BLaER1 treated with 17β-estradiol and CSF1 and Interleukin-3, amounts not matched to agents 10 nM and 100 nM (cell line): ENCODE measurements around the gene TRPC4AP.

ENCODE experiments used
- H3K27ac ChIP-seq, 11 experiments: shearing (Covaris generic); formaldehyde crosslinking; 2 replicates each; pipeline ENCODE4 v1.8.1; 2022
- H3K27me3 ChIP-seq, 11 experiments: shearing (Covaris generic); formaldehyde crosslinking; 2 replicates each; pipeline ENCODE4 v1.8.1; 2022
- H3K36me3 ChIP-seq, 11 experiments: shearing (Covaris generic); formaldehyde crosslinking; 2 replicates each; pipeline ENCODE4 v1.8.1; 2022
- H3K4me1 ChIP-seq, 10 experiments: shearing (Covaris generic); formaldehyde crosslinking; 2 replicates each; pipeline ENCODE4 v1.8.1; 2022
- H3K4me2 ChIP-seq, 11 experiments: shearing (Covaris generic); formaldehyde crosslinking; 2 replicates each; pipeline ENCODE4 v1.8.1; 2022
- H3K4me3 ChIP-seq, 10 experiments: shearing (Covaris generic); formaldehyde crosslinking; 2 replicates each; pipeline ENCODE4 v1.8.1; 2022
- H3K9ac ChIP-seq, 11 experiments: shearing (Covaris generic); formaldehyde crosslinking; 2 replicates each; pipeline ENCODE4 v1.8.1; 2022
- H3K9me3 ChIP-seq, 11 experiments: shearing (Covaris generic); formaldehyde crosslinking; replicated peaks in 1 of 11; 2 replicates each; pipeline ENCODE4 v1.8.1; 2022
- H4K20me1 ChIP-seq, 11 experiments: shearing (Covaris generic); formaldehyde crosslinking; 2 replicates each; pipeline ENCODE4 v1.8.1; 2022
- Cebpa-rat ChIP-seq, 11 experiments: shearing (Covaris generic); IDR thresholded peaks; 2 replicates each; pipeline ENCODE4 v1.8.1; 2022

TRPC4AP gene

DNA sequence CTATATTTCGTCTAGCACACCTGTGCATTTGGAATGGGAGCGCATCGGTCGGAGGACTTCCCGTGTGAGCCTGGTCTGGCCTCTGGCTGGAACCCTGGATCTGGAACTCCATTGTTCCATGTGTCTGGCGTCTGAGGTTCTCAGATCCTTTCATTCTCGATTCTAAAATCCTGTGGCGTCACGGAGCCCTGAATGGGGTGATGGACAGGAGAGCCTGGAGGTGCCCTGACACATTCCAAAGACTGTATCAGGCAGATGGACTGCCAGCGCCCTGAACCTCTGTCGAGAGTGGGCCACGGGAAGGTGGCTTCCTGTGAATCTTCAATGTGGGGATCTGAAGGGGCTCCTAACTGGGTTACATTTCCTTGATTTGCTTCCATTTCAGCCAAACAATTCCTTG is 116.3 kb downstream of the TRPC4AP start:
- TF ChIP-seq Cebpa-rat (IDR thresholded peaks at IDR 0.05): no peak
- no peaks in the 10 kb centered on the region for H3K36me3 ChIP-seq

DNA sequence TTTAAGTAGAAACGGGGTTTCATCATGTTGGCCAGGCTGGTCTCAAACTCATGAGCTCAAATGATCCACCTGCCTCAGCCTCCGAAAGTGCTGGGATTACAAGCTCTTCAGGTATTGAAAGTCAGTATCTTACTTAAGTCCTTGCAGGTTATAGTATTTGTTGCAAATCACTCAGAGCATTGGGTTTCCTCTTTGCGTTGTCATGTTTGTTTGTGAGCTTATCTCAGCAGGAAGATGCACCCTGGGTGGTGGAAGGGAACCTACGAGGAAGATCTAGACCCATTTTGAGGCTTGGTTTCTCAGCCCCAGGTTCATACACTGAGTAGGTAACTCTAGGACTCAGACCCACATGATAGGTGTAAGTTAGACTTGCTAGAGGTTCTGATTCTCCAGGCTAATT is 118.4 kb downstream of the TRPC4AP start:
- no peak overlapping the region for H3K4me3 ChIP-seq
- H3K27me3 ChIP-seq: no peaks in the 10 kb centered on the region
- no peak overlapping the region for H3K27ac ChIP-seq
- H3K9me3 ChIP-seq: no peaks in the 10 kb centered on the region
- H3K4me2 ChIP-seq: no peak overlapping the region
- TF ChIP-seq Cebpa-rat (IDR thresholded peaks at IDR 0.05): no peak
- peaks cover 0 to 17% (median 12%) of the 10 kb centered on the region in 10 experiments; a peak in 13 of 20 replicates for H3K4me1 ChIP-seq
- no peaks in the 10 kb centered on the region for H3K36me3 ChIP-seq
- H4K20me1 ChIP-seq: no peaks in the 10 kb centered on the region
- H3K9ac ChIP-seq: no peak overlapping the region

More for the DNA sequence above, 116.3 kb downstream of the TRPC4AP start:
- Histone ChIP-seq H3K27me3 (no peaks in the 10 kb centered on the region), H4K20me1 (no peaks in the 10 kb centered on the region), H3K9ac (no peak overlapping the region), H3K4me1 (peaks cover 0 to 17% (median 12%) of the 10 kb centered on the region in 10 experiments; a peak in 13 of 20 replicates), H3K27ac (no peak overlapping the region), H3K9me3 (no peaks in the 10 kb centered on the region), H3K4me2 (no peak overlapping the region), H3K4me3 (no peak overlapping the region)

DNA sequence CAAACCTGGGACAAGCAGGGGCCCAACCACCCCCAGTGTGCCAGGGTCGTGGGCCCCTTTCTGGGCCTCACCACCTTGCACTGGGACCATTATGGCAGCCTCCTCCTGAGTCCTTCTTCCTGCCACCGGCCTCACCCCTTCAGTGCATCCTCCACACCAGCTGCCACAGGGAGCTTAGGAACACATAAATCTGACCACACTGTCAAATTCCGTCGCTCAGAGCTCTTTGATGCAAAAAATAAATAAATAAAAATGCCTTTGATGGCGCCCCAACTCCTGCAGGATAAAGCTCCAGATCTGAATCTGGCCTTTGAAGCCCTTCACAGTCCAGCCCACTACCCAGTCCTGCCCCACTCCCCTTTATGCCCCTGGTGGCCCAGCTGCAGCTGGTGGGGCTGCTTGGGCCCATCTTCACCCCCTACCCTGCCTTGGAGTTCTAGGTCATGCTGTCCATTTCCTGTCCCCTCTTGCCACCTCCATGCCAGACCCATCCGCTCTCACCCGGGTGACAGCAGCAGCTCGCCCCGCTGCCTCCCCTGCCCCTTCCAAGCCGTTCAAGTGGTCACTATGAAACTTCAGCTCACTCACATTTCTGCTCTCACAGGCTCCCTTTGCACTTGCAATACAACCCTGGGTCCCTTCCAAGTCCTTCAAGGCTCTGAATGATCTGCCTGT is 120.9 kb downstream of the TRPC4AP start:
- H3K4me2 ChIP-seq: no peak overlapping the region
- H3K9ac ChIP-seq: no peak overlapping the region
- no peaks in the 10 kb centered on the region for H3K36me3 ChIP-seq
- no peak for TF ChIP-seq Cebpa-rat (IDR thresholded peaks at IDR 0.05)
- no peak overlapping the region for H3K4me3 ChIP-seq
- H3K27ac ChIP-seq: no peak overlapping the region
- no peaks in the 10 kb centered on the region for H3K27me3 ChIP-seq
- H4K20me1 ChIP-seq: no peaks in the 10 kb centered on the region; a peak in 1 of 22 replicates
- no peaks in the 10 kb centered on the region for H3K9me3 ChIP-seq
- H3K4me1 ChIP-seq: peaks cover 0 to 10% (median 0%) of the 10 kb centered on the region in 10 experiments; a peak in 3 of 20 replicates

DNA sequence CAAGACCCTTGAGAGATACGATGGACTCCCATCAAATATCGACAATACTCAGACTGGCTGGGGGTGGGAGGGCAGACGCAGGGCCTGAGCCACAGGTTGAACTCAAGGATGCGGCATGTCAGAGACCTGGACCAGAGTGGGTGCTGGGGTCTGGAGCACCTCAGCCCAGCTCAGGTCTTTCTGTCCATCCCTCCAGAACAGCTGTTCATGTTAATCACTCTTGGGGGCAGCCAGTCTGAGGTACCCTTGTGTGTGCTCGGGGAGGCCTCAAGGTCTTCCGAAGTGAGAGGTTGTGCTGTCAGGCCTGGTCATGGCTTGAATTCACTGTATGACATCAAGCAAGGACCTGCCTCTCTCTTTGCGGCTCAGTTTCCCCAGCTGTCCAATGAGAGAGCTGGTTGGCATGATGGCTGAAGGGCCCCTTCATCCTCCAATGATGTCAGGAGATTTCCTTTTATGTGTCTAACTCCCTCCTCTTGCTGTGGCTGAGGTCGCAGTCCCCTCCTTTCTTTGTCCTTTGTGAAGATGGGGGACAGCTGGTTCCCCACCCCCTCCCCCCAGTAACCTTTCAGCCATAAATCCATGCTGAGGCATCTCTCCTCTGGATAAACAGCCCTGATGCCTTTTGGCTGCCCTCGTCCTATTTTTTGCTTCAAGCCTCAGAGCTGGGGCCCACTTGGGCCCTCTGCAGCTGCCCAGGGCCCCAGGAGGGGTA is 121.6 kb downstream of the TRPC4AP start:
- no peak for TF ChIP-seq Cebpa-rat (IDR thresholded peaks at IDR 0.05)

DNA sequence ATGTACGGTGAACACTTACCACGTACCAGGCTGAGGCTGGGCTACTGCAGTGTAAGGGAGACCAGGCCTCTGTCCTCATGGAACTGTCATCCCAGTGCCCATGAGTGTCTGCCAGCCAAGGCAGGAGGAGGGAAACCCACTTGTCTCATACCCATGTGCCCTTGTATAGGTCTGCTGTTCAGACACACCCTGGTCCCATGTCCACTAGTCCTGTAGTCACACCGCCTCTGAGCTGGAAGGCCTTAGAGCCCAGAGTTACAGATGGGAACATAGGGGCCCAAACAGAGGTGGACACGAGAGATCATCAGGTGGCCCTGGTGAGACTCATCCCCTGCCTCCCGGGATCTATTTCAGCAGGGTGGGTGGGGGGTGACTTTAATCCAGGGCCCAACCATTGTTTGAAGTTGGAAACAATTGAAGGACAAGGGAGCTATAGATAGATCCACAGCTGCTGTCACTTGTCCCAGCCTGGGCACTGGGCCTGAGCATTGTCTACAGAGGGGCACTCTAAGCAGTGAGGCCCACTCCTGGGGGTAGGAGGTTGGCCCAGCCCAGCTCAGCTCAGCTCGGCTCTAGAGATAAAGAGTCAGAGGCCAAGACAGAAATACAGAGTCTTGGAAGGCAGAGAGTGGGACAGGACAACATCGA is 122.3 kb downstream of the TRPC4AP start:
- no peak overlapping the region for H3K27ac ChIP-seq
- no peak overlapping the region for H3K9ac ChIP-seq
- TF ChIP-seq Cebpa-rat (IDR thresholded peaks at IDR 0.05): no peak
- no peaks in the 10 kb centered on the region; a peak in 1 of 22 replicates for H4K20me1 ChIP-seq
- no peaks in the 10 kb centered on the region for H3K9me3 ChIP-seq
- H3K4me1 ChIP-seq: peaks cover 0 to 10% (median 0%) of the 10 kb centered on the region in 10 experiments; a peak in 3 of 20 replicates
- H3K36me3 ChIP-seq: no peaks in the 10 kb centered on the region
- no peak overlapping the region for H3K4me2 ChIP-seq
- no peak overlapping the region for H3K4me3 ChIP-seq
- no peaks in the 10 kb centered on the region for H3K27me3 ChIP-seq

More for the DNA sequence above, 121.6 kb downstream of the TRPC4AP start:
- Histone ChIP-seq H3K4me3 (no peak overlapping the region), H4K20me1 (no peaks in the 10 kb centered on the region; a peak in 1 of 22 replicates), H3K27ac (no peak overlapping the region), H3K4me1 (peaks cover 0 to 10% (median 0%) of the 10 kb centered on the region in 10 experiments; a peak in 3 of 20 replicates), H3K9me3 (no peaks in the 10 kb centered on the region), H3K4me2 (no peak overlapping the region), H3K9ac (no peak overlapping the region), H3K27me3 (no peaks in the 10 kb centered on the region), H3K36me3 (no peaks in the 10 kb centered on the region)

DNA sequence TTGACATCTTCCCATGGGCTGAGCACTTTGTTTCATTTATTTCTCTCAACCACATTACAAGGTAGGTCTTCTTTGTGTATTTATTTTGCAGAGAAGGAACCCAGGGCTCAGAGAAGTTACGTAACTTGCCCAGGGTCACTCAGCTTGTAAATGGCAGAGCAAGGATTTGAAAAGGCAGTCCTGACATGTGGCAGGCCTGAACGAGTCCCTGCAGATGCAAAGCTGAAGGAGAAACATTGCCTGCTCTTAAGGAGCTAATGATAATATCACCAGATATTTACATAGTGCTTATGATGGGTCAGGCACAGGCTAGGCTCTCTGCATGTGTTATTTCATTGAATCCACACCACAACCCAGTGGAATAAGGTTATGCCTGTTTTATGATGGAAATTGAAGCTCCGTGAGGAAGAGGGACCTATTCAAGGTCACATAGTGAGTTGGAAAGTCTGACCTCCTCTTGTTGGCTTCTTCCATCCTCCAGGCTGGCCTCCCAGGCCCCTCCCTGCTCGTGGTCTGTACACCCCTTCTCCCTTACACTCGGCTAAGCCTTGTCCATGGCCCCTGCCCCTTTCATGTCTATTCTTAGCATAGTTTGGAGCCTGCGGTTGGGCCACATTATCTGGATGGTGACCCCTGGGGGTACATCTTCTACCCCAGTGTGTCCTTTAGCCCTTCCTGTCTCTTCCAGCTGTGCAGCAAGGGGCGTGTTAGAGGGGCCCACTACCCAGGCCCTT is 124.4 kb downstream of the TRPC4AP start:
- no peaks in the 10 kb centered on the region for H3K9me3 ChIP-seq
- H3K9ac ChIP-seq: no peak overlapping the region
- no peaks in the 10 kb centered on the region; a peak in 1 of 22 replicates for H4K20me1 ChIP-seq
- H3K36me3 ChIP-seq: no peaks in the 10 kb centered on the region
- H3K4me3 ChIP-seq: no peak overlapping the region
- TF ChIP-seq Cebpa-rat (IDR thresholded peaks at IDR 0.05): no peak
- no peaks in the 10 kb centered on the region for H3K27me3 ChIP-seq
- H3K27ac ChIP-seq: no peak overlapping the region
- peak overlapping the region in 4 of 11 experiments; percentile 10 to 31 (median 16); a peak in 4 of 22 replicates for H3K4me2 ChIP-seq
- peaks cover 0 to 10% (median 0%) of the 10 kb centered on the region in 10 experiments; a peak in 3 of 20 replicates for H3K4me1 ChIP-seq

DNA sequence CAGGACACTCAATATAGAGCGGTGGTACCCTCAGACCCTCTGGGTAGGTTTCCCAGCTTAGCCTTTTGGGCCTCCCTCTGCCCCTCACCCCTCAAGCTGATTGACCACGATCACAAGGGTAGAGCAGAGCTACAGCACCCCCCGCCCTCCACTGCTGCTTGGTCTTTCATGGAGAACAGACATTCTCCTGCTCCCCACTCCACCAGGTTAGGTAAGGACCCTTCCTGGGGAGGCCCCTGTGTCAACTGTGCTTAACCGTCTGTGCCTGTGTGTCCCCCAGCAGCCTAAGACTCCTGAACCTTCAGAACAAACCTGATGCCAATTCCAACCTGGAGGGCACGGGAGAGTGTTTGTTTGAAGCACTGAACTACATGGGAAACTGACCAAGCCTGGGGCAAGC is 125.2 kb downstream of the TRPC4AP start:
- Histone ChIP-seq H3K4me1 (peaks cover 0 to 10% (median 0%) of the 10 kb centered on the region in 10 experiments; a peak in 3 of 20 replicates), H3K4me3 (no peak overlapping the region), H3K27me3 (no peaks in the 10 kb centered on the region), H3K4me2 (no peak overlapping the region), H4K20me1 (no peaks in the 10 kb centered on the region; a peak in 1 of 22 replicates), H3K9ac (no peak overlapping the region), H3K9me3 (no peaks in the 10 kb centered on the region), H3K36me3 (no peaks in the 10 kb centered on the region), H3K27ac (no peak overlapping the region)
- TF ChIP-seq Cebpa-rat (IDR thresholded peaks at IDR 0.05): no peak

DNA sequence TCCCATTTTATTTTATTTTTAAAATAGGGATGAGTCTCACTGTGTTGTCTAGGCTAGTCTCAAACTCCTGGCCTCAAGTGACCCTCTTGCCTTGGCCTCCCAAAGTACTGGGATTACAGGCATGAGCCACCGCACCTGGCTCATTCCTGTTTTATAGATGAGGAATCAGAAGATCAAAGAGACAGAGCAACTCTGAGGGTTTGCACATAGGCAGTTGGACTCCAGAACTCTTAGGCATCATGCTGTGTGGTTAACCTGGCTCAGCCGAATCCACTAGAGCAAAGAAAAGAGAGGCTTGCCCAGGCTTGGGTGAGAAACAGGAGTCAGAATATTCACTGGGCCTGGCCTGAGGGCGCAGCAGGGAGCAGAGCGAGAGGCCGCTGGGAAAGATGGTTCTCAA is 127.6 kb downstream of the TRPC4AP start:
- Histone ChIP-seq H3K27me3 (no peaks in the 10 kb centered on the region), H3K36me3 (no peaks in the 10 kb centered on the region), H3K4me3 (no peak overlapping the region), H3K4me1 (peaks cover 0 to 10% (median 4%) of the 10 kb centered on the region in 10 experiments; a peak in 5 of 20 replicates), H3K27ac (no peak overlapping the region), H3K9me3 (no peaks in the 10 kb centered on the region), H4K20me1 (no peaks in the 10 kb centered on the region; a peak in 1 of 22 replicates), H3K9ac (no peak overlapping the region), H3K4me2 (no peak overlapping the region)
- TF ChIP-seq Cebpa-rat (IDR thresholded peaks at IDR 0.05): no peak

DNA sequence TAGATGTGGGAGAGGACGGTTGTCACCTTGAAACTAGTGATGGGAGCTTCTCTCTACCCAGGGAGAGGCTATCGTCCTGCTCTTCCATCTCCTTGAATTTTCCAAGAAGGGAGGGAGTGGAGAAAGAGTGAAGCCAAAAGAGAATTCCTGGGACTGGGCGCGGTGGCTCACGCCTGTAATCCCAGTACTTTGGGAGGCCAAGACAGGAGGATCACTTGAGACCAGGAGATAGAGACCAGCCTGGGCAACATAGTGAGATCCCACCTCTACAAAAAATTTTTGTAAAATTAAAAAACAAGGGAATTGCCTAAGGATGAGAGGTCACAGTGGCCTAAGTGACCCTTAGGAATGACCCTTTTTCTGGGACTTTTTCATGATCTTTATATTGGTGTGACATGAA is 128.1 kb downstream of the TRPC4AP start:
- H3K4me2 ChIP-seq: no peak overlapping the region
- no peaks in the 10 kb centered on the region for H3K9me3 ChIP-seq
- no peak overlapping the region for H3K4me3 ChIP-seq
- no peaks in the 10 kb centered on the region; a peak in 1 of 22 replicates for H4K20me1 ChIP-seq
- H3K9ac ChIP-seq: no peak overlapping the region
- no peak for TF ChIP-seq Cebpa-rat (IDR thresholded peaks at IDR 0.05)
- peaks cover 0 to 10% (median 4%) of the 10 kb centered on the region in 10 experiments; a peak in 5 of 20 replicates for H3K4me1 ChIP-seq
- H3K27me3 ChIP-seq: no peaks in the 10 kb centered on the region
- H3K36me3 ChIP-seq: no peaks in the 10 kb centered on the region
- H3K27ac ChIP-seq: no peak overlapping the region
